Liver (tissue), 9 donors: ENCODE results near the gene CCDC102B. TPM values are rescaled to one million over a fixed set of nuclear protein-coding genes. Genes with fewer than 3 reads are reported as not detected.
"Not testable (repeated sequence)": the region's sequence is repeated elsewhere in the genome, so short reads cannot be mapped to it uniquely, and the experiment has no call there.

Source experiments
- DNase-seq: peaks from one replicate; pipeline ENCODE4 v3.0.0-alpha.2; 2017; ENCODE audit warnings: low spot score
- H3K27ac ChIP-seq, 2 donors: one replicate each; pipeline ENCODE4 v1.7.0; 2013; ENCODE audit warnings: inconsistent platforms in 2 of 2, low read length in 2 of 2, control low read depth in 1 of 2, low read depth in 1 of 2, mild to moderate bottlenecking in 1 of 2
- H3K27me3 ChIP-seq, 4 donors: one replicate each; pipeline versions ENCODE4 v1.6.1 to v1.7.0; 2013; ENCODE audit warnings: low read length in 3 of 4, inconsistent platforms in 1 of 4, mild to moderate bottlenecking in 1 of 4, moderate library complexity in 1 of 4; ENCODE audit not compliant: control insufficient read depth in 4 of 4, insufficient read depth in 4 of 4
- H3K36me3 ChIP-seq, 4 donors: one replicate each; pipeline versions ENCODE4 v1.6.1 to v1.7.0; 2013; ENCODE audit warnings: low read length in 3 of 4, mild to moderate bottlenecking in 3 of 4, low read depth in 1 of 4, moderate library complexity in 1 of 4; ENCODE audit not compliant: control insufficient read depth in 4 of 4, insufficient read depth in 3 of 4
- H3K4me1 ChIP-seq, 4 donors: one replicate each; pipeline versions ENCODE4 v1.6.1 to v1.7.0; 2013; ENCODE audit warnings: low read length in 3 of 4, mild to moderate bottlenecking in 3 of 4, moderate library complexity in 1 of 4; ENCODE audit not compliant: control insufficient read depth in 4 of 4, insufficient read depth in 4 of 4
- H3K4me3 ChIP-seq, 3 donors: one replicate each; pipeline versions ENCODE4 v1.6.1 to v1.7.0; 2013; ENCODE audit warnings: low read length in 3 of 3, control low read depth in 1 of 3, low read depth in 1 of 3, mild to moderate bottlenecking in 1 of 3
- H3K9ac ChIP-seq, 2 donors: one replicate each; pipeline ENCODE4 v1.7.0; 2013; ENCODE audit warnings: low read length in 2 of 2, mild to moderate bottlenecking in 2 of 2, moderate library complexity in 2 of 2, control low read depth in 1 of 2, low read depth in 1 of 2
- H3K9me3 ChIP-seq, 4 donors: one replicate each; pipeline versions ENCODE4 v1.6.1 to v1.7.0; 2013; ENCODE audit warnings: low read length in 3 of 4; ENCODE audit not compliant: control insufficient read depth in 4 of 4
- ATF3 ChIP-seq: IDR thresholded peaks from 2 replicates; pipeline ENCODE4 v1.6.1; 2016; ENCODE audit warnings: antibody characterized with exemption
- EGR1 ChIP-seq, 2 donors: IDR thresholded peaks; 2 replicates each; pipeline ENCODE4 v1.6.1; 2016 to 2018; ENCODE audit warnings: antibody characterized with exemption in 2 of 2, low read depth in 2 of 2
- FOXA1 ChIP-seq: IDR thresholded peaks from 2 replicates; pipeline ENCODE4 v1.6.1; 2016; ENCODE audit warnings: antibody characterized with exemption
- FOXA2 ChIP-seq: IDR thresholded peaks from 2 replicates; pipeline ENCODE4 v1.6.1; 2016; ENCODE audit warnings: antibody characterized with exemption
- GABPA ChIP-seq, 2 donors: IDR thresholded peaks in 1 of 2; conservative IDR thresholded peaks in 1 of 2; 2 replicates each; pipeline ENCODE4 v1.6.1; 2016; ENCODE audit warnings: antibody characterized with exemption in 2 of 2, mild to moderate bottlenecking in 1 of 2, moderate library complexity in 1 of 2
- HNF4A ChIP-seq, 2 donors: conservative IDR thresholded peaks; 2 replicates each; pipeline ENCODE4 v1.6.1; 2016; ENCODE audit warnings: antibody characterized with exemption in 2 of 2, mild to moderate bottlenecking in 2 of 2
- HNF4G ChIP-seq: IDR thresholded peaks from 2 replicates; pipeline ENCODE4 v1.6.1; 2016; ENCODE audit warnings: antibody characterized with exemption
- JUND ChIP-seq, 2 donors: IDR thresholded peaks; 2 replicates each; pipeline ENCODE4 v1.6.1; 2016; ENCODE audit warnings: antibody characterized with exemption in 2 of 2
- NR2F2 ChIP-seq: IDR thresholded peaks from 2 replicates; pipeline ENCODE4 v1.6.1; 2016; ENCODE audit warnings: antibody characterized with exemption
- RAD21 ChIP-seq, 2 donors: IDR thresholded peaks; 2 replicates each; pipeline ENCODE4 v1.6.1; 2016; ENCODE audit warnings: antibody characterized with exemption in 2 of 2, mild to moderate bottlenecking in 2 of 2
- REST ChIP-seq: IDR thresholded peaks from 2 replicates; pipeline ENCODE4 v1.6.1; 2016; ENCODE audit warnings: antibody characterized with exemption, mild to moderate bottlenecking
- RXRA ChIP-seq, 2 donors: IDR thresholded peaks; 2 replicates each; pipeline ENCODE4 v1.6.1; 2017 to 2018; ENCODE audit warnings: antibody characterized with exemption in 2 of 2, mild to moderate bottlenecking in 1 of 2
- SP1 ChIP-seq: IDR thresholded peaks from 2 replicates; pipeline ENCODE4 v1.6.1; 2018; ENCODE audit warnings: antibody characterized with exemption, mild to moderate bottlenecking
- TAF1 ChIP-seq: conservative IDR thresholded peaks from 2 replicates; pipeline ENCODE4 v1.6.1; 2016; ENCODE audit warnings: antibody characterized with exemption, mild to moderate bottlenecking
- YY1 ChIP-seq: IDR thresholded peaks from 2 replicates; pipeline ENCODE4 v1.6.1; 2016; ENCODE audit warnings: antibody characterized with exemption, mild to moderate bottlenecking
- WGBS: extraction: QIAGEN DNeasy Blood & Tissue Kit; methylation state at CpG from one replicate; pipeline ENCODE4 v1.1.7; 2013; 5-methylcytosine and 5-hydroxymethylcytosine counted together
- polyA plus RNA-seq, 2 donors: library from polyadenylated mRNA; stranded (reverse) in 1 of 2; unstranded in 1 of 2; fragments of 200-250 nt in 1 of 2; fragments of >200 nt in 1 of 2; fragmentation: Nextera tagmentation in 1 of 2; extraction: Ambion mirVana in 1 of 2; gene quantifications; one replicate each; pipeline versions ENCODE4 v1.2.1 to v1.2.3, GENCODE V29; 2013 to 2015
- total RNA-seq, 2 donors: library from RNA; depleted of rRNA; stranded (reverse); fragments of >200 nt; gene quantifications; one replicate each; pipeline ENCODE4 v1.2.3, GENCODE V29; 2014
- TF ChIP-seq, protein P1 (sequence below): IDR thresholded peaks from 2 replicates; pipeline ENCODE4 v1.6.1; 2016; ENCODE audit warnings: antibody characterized with exemption
- TF ChIP-seq, protein P2 (sequence below): IDR thresholded peaks from 2 replicates; pipeline ENCODE4 v1.6.1; 2016; ENCODE audit warnings: antibody characterized with exemption
- TF ChIP-seq, protein P3 (sequence below): fragments of 150-350 bp; IDR thresholded peaks from 2 replicates; pipeline ENCODE4 v1.5.1; 2017; ENCODE audit warnings: improper control_type of control experiment, low read depth, low read length; ENCODE audit not compliant: missing input control
- donor health status: healthy.
- donor health status: healthy.
- donor health status: healthy.
- donor health status: healthy.
- donor health status: healthy.

The CCDC102B gene
- total and polyA plus RNA-seq, 4 donors = 0.54 to 4.5 (median 1.4) TPM

GRCh38 chr18:69000366-69000765, 202.5 kb downstream of the CCDC102B start:
- H3K4me1 ChIP-seq = no peaks in the 10 kb centered on the region
- TF ChIP-seq FOXA1 = no peak
- TF ChIP-seq, protein P1, sequence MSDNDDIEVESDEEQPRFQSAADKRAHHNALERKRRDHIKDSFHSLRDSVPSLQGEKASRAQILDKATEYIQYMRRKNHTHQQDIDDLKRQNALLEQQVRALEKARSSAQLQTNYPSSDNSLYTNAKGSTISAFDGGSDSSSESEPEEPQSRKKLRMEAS = no peak
- TF ChIP-seq REST = no peak
- no peak for TF ChIP-seq RXRA (IDR thresholded peaks at IDR 0.05)
- TF ChIP-seq, protein P2, sequence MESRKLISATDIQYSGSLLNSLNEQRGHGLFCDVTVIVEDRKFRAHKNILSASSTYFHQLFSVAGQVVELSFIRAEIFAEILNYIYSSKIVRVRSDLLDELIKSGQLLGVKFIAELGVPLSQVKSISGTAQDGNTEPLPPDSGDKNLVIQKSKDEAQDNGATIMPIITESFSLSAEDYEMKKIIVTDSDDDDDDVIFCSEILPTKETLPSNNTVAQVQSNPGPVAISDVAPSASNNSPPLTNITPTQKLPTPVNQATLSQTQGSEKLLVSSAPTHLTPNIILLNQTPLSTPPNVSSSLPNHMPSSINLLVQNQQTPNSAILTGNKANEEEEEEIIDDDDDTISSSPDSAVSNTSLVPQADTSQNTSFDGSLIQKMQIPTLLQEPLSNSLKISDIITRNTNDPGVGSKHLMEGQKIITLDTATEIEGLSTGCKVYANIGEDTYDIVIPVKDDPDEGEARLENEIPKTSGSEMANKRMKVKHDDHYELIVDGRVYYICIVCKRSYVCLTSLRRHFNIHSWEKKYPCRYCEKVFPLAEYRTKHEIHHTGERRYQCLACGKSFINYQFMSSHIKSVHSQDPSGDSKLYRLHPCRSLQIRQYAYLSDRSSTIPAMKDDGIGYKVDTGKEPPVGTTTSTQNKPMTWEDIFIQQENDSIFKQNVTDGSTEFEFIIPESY = no peak
- TF ChIP-seq, protein P3, sequence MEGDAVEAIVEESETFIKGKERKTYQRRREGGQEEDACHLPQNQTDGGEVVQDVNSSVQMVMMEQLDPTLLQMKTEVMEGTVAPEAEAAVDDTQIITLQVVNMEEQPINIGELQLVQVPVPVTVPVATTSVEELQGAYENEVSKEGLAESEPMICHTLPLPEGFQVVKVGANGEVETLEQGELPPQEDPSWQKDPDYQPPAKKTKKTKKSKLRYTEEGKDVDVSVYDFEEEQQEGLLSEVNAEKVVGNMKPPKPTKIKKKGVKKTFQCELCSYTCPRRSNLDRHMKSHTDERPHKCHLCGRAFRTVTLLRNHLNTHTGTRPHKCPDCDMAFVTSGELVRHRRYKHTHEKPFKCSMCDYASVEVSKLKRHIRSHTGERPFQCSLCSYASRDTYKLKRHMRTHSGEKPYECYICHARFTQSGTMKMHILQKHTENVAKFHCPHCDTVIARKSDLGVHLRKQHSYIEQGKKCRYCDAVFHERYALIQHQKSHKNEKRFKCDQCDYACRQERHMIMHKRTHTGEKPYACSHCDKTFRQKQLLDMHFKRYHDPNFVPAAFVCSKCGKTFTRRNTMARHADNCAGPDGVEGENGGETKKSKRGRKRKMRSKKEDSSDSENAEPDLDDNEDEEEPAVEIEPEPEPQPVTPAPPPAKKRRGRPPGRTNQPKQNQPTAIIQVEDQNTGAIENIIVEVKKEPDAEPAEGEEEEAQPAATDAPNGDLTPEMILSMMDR = no peak
- TF ChIP-seq YY1 = no peak
- TF ChIP-seq NR2F2 = no peak
- TF ChIP-seq EGR1 (IDR thresholded peaks at IDR 0.05; ENCODE audit: low read depth in 2 of 2) = no peak
- TF ChIP-seq ATF3 = no peak
- TF ChIP-seq JUND (IDR thresholded peaks at IDR 0.05) = no peak
- no peak for TF ChIP-seq SP1
- no peak for TF ChIP-seq HNF4G
- no peak for TF ChIP-seq GABPA (IDR thresholded peaks at IDR 0.05 in 1 of 2, conservative IDR thresholded peaks at IDR 0.05 in 1 of 2)
- no peak for TF ChIP-seq TAF1
- TF ChIP-seq FOXA2 = no peak
- no peak for TF ChIP-seq HNF4A (conservative IDR thresholded peaks at IDR 0.05)
- no peak for TF ChIP-seq RAD21 (IDR thresholded peaks at IDR 0.05)
- no peak overlapping the region for H3K27ac ChIP-seq
- H3K9ac ChIP-seq = no peak overlapping the region
- WGBS = 98% methylated on average over 1 of the region's 1 CpG
- DNase-seq = no peak
- H3K4me3 ChIP-seq = no peak overlapping the region
- no peaks in the 10 kb centered on the region for H3K9me3 ChIP-seq
- no peaks in the 10 kb centered on the region for H3K36me3 ChIP-seq
- no peaks in the 10 kb centered on the region for H3K27me3 ChIP-seq

DNA sequence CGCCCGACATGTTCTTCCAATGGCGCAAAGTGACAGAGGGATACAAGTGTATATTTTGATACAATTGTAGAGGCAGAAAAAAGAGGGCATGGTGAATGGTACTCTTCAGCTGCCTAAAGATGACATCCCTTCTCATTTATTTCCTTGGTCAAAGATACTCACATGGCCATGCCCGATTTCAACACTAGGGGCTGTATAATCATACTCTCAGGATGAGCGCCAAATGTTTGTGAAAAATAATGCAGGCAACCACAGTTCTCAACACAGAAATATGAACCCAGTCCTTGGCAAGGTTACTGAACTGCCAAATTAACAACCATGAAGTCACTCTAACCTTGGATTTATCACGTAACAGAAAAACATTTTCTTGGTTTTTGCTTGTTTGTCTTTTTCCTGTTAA, 204.4 kb downstream of the CCDC102B start:
- DNase-seq = no peak
- H3K36me3 ChIP-seq = no peaks in the 10 kb centered on the region
- WGBS = 95% methylated on average over 6 of the region's 6 CpGs
- TF ChIP-seq ATF3 (no peak), SP1 (no peak), HNF4G (no peak), GABPA (IDR thresholded peaks at IDR 0.05 in 1 of 2, conservative IDR thresholded peaks at IDR 0.05 in 1 of 2) (no peak), RXRA (IDR thresholded peaks at IDR 0.05) (no peak), FOXA1 (no peak), RAD21 (IDR thresholded peaks at IDR 0.05) (peak in 1 of 2 donors; percentile 40), NR2F2 (no peak)
- H3K9me3 ChIP-seq = no peaks in the 10 kb centered on the region
- H3K4me1 ChIP-seq = no peaks in the 10 kb centered on the region
- no peak overlapping the region for H3K9ac ChIP-seq
- H3K27me3 ChIP-seq = no peaks in the 10 kb centered on the region
- H3K4me3 ChIP-seq = no peak overlapping the region
- no peak overlapping the region for H3K27ac ChIP-seq

- not testable (repeated sequence) for H3K27me3 ChIP-seq, H3K4me3 ChIP-seq, H3K9me3 ChIP-seq, H3K9ac ChIP-seq, H3K36me3 ChIP-seq, DNase-seq, H3K27ac ChIP-seq
- peaks cover 1 to 12% (median 11%) of the 10 kb centered on the region in 4 donors for H3K4me1 ChIP-seq
- 97% methylated on average over 4 of the region's 4 CpGs for WGBS
Observed at GRCh38 chr18:69006212-69006611, 208.3 kb downstream of the CCDC102B start.
